Cortex of kidney (tissue), 1 donor: Measurements from ENCODE around the gene PCCA.
"Not testable (repeated sequence)": the region's sequence is repeated elsewhere in the genome, so short reads cannot be mapped to it uniquely, and the experiment has no call there.

Source experiments
- DNase-seq: peaks from one replicate; lab custom pipeline; 2025; lab: John Stamatoyannopoulos, UW

PCCA gene

DNA sequence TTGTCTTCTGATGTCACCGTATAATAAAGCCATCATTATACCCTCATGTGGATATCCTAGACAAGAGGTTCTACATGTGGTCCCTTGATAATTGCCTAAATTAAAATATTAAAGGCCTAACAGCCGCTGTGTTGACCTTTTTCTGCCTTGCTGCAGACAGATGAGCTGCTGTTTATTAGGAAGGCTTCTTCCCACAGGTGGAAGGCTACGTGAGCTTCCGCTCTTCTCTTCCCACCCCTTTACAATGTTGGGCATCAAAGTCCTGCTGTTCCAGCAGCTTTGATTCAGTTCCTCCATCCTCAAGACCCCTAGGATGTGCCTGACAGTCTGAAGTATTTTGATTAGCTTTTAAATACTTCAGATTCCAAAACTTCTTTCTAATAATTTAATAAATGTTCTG is 217.1 kb downstream of the PCCA start:
- DNase-seq = no peak

DNA sequence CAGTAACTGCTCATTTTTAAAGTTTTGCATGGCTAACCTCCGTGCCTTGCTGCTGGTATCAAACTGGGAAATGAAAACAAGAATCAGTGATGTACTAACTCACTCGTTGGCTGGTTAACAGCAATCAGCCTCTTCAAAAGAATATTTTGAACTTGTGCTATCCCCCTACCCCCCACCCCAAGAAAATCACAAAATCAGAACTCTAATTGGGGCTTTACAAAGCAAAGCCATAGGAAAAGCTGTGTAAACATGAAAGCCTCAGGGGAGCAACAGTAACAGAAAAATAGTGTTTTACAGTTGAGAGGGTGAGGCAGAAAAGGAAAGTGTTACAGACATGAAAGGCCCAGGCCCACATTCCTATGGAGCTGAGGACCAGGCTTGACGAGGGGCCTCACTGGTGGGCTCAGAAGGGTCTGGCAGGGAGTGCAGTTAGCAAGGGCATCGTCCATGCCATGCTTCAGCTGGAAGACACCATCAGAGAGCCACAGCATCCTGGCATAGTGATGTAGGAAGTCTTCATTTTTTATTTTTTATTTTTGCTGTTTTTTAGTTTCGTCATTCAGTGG is 217.6 kb downstream of the PCCA start:
- no peak for DNase-seq

DNA sequence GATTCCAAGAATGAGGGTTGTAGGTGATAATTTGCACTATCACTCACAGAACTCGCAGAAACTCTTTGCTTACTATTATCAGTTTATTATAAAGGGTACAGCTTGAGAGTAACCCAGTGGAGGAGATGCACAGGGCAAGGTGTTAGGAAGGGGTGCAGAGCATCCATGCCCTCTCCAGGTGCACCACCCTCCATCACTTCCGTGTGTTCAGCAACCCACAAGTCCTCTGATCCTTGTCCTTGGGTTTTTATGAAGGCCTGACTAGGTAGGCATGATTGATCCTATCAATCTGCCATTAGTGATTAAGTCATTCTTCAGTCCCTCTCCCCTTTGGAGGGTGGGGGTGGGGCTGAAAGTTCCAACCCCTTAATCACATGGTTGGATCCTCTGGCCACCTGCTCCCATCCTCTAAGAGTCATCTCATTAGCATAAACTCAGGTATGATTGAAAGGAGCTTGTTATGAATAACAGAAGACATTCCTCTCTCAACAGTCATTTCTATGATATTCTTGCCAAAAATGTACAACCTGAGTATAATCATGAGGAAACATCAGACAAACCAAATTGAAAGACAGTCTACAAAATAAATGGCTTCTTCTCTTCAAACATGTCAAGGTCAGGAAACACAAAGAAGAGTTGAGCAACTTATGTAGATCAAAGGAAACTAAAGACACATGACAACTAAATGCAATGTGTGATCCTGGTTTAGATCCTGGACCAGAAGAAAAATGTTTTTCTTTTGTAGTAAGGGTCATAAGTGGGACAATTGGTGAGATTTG is 225.4 kb downstream of the PCCA start:
- no peak for DNase-seq

DNA sequence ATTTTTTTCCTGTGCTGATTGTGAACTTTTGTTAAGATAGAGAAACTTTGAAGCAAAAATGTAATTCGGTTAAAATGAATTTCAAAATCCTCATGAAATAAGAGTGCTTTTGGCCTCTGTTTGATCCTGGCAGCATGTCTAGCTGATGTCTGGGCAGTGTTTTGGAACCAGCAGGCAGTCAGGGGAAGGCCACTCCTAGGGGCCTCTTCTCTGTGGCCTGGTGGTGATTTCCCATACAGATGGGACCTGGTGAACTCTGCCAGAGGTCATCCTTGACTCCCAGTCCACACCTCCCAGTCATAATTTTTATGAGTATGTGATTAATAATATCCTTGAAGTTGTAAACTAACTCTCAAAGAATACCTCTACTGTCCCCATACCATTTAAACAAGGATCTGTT is 226.6 kb downstream of the PCCA start:
- DNase-seq = no peak

DNA sequence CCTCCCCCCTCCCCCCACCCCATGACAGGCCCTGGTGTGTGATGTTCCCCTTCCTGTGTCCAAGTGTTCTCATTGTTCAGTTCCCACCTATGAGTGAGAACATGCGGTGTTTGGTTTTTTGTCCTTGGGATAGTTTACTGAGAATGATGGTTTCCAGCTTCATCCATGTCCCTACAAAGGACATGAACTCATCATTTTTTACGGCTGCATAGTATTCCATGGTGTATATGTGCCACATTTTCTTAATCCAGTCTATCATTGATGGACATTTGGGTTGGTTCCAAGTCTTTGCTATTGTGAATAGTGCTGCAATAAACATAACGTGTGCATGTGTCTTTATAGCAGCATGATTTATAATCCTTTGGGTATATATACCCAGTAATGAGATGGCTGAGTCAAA is 229.6 kb downstream of the PCCA start:
- DNase-seq = not testable (repeated sequence)

DNA sequence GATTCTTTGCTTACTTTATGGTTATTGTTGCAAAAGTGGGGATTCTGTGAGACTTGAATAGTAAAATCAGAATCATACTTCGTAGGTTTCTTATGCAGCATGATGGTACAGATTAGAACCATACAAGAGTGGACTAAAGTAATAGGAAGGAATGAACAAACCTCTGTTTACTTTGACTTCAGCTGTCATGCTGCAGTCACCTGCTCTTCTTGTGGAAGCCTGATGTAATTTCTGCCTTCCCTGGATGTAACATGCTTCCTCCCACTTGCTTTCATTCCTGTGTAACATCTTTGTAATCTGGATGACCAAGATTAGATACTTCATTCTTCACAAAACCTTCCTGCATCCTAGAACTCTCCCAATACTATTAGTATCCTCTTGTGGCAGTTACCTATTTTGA is 235.0 kb downstream of the PCCA start:
- DNase-seq = no peak

DNA sequence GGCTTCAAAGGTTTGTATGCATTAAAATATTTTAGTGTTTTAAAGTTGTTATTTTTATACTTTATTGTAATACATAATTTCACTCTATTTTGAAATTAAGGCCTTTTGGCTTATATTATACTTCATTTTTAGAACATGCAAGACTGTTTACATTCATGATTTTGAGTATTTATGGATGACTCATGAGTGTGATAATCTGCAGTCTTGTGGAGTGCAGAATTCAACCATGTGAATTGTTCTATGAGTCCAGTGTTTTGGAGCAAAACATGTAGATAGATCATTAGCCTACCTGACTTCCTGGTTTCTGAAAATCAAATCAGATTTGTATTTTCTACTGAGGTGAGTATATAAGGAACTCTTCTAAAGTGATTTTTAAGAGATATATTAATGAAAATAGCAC is 241.8 kb downstream of the PCCA start:
- DNase-seq = no peak

DNA sequence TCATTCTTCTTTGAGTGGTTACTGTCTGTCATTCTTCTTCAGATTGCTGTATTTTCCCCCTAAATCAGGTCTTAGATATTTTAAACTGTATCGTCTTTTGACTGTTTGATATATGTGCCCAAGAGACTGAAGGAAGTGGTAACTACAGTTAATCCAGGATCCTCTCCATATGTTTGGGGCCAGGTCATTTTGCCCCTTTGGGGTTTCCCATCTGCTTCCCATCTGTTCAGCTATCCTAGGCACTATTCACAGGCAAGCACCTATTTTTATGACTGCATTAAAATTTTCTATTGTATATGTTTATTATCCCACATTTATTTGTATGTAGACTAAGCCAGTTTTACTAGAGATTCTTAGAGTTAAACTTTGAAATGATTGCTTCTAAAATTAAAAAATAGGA is 244.2 kb downstream of the PCCA start:
- no peak for DNase-seq

DNA sequence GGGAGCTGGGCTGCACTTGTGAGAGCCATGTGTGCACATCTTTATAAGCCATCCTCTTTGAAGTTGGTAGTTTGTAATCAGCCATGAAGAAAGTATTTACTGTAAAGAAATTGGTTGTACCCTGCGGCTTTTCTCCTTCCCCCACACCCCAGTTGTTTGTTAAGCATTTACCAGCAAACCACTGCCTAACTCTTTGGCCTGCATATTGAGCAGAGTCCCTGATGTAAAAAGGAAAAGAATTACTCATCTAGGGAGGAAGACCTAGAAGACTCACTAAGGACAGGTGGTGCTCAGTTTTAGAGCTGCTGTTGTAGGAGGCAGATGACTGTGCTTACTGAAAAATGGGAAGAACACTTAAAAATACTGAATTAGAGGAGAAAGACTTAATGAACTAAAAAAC is 245.3 kb downstream of the PCCA start:
- no peak for DNase-seq

DNA sequence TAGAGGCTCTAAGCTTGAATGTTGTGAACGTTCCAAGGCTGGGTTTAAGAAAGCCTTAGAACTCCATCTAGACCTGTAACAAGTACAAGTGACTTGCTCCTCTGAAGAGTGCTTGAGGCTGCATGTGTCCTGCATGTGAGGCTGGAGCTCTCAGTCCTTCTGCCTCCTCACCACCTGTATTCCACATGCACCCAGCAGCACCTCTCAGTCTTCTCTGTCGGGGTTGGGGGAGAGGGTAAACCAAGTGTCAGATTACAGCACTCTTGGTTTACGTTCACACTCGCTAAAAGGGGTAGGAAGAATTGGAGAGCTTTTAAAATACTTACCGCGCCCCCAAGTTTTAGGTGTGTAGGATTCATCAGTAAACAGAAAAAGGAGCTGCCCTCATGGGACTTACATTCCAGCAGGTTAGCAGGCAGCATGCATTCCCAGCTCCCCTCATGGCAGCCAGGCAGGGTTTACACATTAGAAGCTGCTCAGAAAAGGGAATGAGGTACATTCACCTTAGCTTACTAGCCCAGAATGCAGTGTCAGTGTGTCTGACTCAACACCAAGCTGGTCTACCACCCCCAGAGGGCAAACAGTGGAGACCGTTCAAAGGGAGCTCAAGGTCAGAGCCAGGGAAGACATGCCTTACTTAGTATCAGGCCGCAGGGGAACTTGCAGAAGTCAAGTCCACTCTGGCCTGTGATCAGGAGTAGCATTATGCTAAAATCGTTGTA is 248.1 kb downstream of the PCCA start:
- DNase-seq = no peak

DNA sequence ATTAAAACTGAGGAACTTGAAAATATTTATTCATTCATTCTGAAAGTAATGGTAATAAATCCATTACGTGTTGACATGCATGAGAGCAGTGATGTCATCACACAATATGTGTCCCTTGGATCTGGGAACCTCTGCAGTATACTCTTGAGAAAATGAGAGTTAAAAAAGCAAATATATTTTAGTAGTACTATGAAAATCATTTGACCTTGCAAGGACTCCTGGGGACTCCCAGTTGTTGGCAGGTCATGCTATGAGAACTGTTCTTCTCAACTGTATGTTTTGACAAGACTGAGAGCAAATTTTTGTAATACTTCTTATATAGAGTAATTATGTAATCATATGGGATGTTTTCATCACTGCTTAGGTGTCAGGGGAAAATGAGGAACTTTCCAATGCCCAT is 249.4 kb downstream of the PCCA start:
- DNase-seq = no peak

DNA sequence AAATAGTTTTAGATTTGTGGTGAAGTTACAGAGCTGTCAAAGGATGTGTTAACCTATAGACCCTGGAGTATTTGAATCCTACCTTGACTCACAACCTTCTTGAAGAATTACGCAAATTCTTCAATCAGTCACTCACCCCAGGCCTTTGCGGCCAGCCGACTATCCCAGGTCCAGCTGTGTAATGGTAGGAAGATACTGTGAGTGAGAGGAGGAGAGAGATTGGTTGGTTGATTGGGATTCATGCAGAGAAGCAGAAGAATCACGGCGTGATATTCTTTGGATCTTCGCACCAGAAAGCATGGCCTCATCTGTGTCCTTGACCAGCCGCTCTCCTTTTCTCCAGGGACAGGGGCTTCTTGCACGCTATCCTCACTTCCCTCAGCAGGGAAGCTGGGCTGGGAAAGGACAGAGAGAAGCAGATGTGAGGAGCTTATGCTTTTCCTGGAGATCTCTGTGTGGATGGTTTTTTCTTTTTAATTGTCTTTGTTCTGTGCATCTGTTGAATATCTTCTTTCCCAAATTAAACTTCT is 250.6 kb downstream of the PCCA start:
- no peak for DNase-seq

DNA sequence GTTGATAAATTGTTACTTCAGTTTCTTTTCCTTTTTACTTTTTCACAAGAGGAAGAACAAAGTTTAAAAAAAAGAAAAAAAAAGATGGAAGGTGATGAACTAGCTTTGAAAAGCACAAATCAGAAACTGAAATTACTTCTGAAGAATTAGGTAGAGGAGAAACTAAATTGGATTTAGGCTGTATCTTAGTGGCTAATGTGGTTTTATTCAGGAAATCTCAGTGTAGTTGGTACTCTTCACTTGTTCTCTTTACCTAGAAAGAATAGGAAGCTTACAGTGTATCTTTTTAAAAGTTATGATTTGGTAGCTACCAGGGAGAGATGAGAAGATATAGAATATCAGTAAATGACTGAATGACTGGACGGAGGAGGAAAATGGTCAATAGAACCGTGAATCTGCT is 252.0 kb downstream of the PCCA start:
- no peak for DNase-seq

DNA sequence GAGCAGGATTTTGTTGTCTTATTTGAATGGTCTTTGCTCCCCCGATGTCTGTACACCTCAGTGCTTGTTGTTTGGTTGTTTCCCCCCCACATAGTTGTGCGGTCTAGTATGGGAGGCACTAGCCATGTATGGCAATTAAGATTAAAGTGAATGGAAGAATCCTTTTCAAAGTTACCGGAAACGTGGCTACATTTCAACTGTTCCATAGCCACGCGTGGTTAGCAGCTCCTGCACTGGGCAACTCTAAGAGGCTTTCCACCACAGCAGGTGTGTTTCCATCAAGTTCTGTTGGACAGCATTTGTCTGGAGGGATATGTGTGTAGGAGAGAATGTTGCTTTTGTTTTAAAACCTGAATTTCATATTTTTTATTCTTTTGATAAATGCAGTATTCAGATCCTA is 252.4 kb downstream of the PCCA start:
- no peak for DNase-seq

DNA sequence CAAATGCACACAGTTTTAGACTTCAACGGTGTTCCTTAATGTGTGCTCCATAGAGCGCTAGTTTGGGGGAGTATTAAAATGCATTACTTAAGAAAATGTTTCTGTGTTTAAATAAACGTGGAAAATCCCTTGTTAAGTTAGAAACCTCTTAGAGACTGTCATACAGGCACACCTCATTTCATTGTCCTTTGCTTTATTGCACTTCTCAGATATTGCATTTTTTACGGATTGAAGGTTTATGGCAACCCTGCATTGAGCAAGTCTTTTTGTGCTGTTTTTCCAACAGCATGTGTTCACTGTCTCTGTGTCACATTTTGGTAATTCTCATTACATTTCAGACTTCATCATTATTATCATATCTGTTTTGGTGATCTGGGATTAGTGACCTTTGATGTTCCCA is 255.7 kb downstream of the PCCA start:
- DNase-seq = no peak

DNA sequence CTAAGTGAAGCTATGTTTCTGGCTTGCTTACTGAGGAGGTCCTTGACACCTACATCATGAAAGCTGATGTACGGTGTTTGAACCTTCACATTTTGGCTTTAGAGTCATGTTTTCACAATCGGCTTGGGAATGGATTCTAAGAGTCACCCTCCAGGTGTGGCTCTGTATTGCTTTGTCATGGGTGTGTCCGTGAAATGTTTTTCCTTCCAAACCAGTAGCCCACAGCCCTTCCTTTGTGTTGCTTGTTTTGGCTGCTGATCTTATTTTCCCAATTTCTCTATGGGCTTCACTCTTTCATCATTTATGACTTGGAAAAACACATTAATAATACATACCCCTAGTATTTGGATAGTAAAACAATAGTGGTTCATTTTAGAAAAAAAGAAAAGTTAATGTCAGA is 259.1 kb downstream of the PCCA start:
- no peak for DNase-seq

DNA sequence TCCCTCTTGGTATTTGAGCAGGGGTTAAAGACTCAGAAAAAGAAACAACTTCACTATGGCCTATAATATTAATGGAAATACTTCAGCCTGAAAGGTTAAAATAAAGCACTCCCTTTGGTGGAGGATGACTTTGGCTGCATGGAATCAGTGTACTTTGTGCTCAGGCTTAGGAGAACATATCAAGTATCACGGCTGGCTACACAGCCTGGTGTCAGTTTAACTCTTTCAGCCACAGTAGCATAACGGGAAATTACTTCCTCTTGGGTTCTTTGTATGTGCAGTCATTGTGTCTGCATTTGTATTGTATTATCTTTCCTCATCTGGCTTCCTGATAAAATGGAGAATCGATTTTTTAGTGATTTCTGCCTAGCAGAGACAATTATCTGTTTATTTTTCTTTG is 260.7 kb downstream of the PCCA start:
- no peak for DNase-seq

DNA sequence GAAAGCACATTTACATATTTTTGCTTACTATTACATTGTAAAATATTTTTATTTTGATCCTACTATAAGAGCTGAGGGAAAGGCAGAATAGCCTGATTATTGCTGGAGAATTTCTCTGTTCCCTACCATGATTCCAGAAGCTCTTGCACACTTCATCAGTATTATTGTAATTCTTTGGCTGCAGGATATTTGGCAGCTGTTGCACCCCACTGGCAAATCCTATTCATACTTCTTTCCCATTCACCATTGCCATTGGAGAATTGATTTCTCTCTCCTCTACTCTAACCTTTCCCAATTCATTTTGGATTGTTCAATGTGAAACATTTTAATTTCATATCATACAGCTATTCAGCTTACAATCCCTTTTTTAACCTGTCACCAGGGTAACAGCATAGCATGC is 261.7 kb downstream of the PCCA start:
- DNase-seq = no peak

DNA sequence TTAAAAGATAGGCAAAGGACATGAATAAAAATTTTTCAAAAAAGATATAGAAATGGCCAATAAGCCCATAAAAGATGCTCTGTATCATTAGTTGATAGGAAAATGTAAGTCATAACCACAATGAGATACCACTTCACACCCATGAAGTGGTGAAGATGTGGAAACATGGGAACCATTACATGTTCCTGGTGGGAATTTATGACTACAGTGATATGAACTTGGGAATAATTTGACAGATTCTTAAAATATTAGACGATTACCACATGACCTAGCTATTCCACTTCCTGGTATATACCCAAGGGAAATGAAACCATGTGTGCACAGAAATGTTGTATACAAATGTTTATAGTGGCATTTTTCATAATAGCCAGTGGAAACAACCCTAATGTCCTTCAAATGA is 267.5 kb downstream of the PCCA start:
- no peak for DNase-seq

DNA sequence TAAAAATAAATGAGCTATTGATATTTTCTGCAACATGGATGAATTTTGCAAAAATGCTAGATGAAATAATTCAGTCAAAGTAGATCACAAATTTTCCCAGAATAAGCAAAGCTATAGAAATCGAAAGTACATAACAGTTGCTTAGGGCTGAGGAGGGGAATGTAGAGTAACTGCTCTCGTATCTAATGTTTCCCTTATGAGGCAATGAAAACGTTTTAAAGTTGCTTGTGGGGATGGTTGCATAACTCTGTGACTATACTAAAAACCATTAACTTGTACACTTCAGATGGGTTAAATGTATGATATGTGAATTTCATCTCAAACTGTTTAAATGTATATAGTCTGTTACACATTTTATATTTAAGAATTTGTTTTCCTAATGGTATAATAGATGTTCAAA is 268.0 kb downstream of the PCCA start:
- DNase-seq = no peak

DNA sequence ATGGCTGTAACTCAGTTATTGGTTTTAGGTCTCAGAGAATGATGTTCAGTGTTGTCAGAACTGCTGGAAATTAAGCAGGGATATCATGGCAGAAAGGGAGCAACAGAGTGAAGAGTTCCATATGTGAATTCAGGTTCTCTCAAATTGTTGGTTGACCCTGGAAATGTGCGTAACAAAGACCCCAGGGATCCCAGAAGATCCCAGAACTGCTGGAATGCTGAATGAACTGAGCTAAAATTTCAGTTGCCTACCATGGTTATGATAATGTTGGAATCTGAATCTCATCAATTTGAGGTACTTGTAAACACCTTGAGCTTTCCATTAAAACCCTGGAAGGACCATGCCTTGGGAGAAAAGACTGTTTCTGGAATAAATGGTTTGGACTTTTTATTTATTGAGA is 268.9 kb downstream of the PCCA start:
- no peak for DNase-seq

DNA sequence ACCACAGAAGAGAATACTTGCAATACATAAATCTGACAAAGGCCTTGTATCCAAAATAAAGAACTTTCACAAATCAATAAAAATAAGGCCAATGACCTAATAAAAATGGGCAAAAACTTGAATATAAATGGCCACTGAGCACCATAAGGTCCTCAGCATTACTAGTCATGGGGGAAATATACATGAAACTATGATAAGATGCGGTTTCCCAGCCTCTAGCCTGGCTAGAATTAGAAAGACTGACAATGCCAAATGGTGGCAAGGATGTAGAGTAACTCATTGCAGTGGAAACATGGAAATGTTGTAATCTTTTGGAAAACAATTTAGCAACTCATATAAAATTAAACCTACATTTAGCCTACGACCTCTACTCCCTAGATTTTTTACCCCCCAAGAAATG is 272.6 kb downstream of the PCCA start:
- DNase-seq = no peak

DNA sequence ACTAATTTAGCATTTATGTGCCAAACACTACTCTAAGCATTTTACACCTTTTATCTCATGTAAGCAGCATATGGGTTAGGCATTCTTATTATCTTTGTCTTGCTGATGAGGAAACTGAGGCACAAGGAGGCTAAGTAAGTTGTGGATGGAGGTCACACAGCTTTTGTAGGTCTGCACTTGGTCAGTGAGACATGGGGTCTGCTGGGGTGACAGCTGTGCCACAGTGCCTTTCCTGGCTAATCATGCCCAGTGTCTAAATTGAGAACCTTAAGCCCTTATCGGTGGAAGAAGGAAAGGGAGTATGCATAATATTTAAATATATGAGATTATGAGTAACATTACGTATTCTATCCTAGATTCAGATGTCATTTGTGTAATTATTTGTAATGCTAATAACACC is 273.5 kb downstream of the PCCA start:
- no peak for DNase-seq
